Epithelial cell of proximal tubule (primary cell): ENCODE data around the gene CNPY2. TPM values are rescaled to one million over a fixed set of nuclear protein-coding genes. Genes with fewer than 3 reads are reported as not detected.

Experiments
- DNase-seq: peaks from one replicate; pipeline ENCODE4 v3.0.0-alpha.2; 2011; ENCODE audit warnings: low read depth
- H3K4me3 ChIP-seq: 2 replicates; pipeline ENCODE4 v1.5.1; 2011; ENCODE audit warnings: low read depth, mild to moderate bottlenecking, low read length
- total RNA-seq: library from RNA; depleted of rRNA; stranded (reverse); fragments of >200 nt; gene quantifications from 2 replicates; pipeline ENCODE4 v1.2.3, GENCODE V29; 2015
- TF ChIP-seq, protein P1 (sequence below): conservative IDR thresholded peaks from 2 replicates; pipeline ENCODE4 v1.5.1; 2012; ENCODE audit warnings: low read depth, mild to moderate bottlenecking, low read length

The CNPY2 gene
- total RNA-seq, 1 donor from 2014 or later: 141 TPM

DNA sequence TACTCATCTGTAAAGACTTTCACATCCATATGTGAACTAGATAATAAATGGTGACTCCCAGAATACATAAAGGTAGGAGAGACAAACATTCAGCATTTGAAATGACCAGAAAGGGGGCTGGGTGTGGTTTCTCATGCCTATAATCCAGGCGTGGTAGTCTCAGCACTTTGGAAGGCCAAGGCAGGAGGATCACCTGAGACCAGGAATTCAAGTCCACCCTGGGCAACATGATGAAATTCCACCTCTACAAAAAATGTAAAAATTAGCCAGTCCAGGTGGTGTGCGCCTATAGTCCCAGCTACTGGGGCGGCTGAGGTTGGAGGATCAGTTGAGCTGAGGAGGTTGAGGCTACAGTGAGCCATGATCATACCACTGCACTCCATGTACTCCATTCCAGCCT is 11.5 kb downstream of the CNPY2 start:
- TF ChIP-seq, protein P1, sequence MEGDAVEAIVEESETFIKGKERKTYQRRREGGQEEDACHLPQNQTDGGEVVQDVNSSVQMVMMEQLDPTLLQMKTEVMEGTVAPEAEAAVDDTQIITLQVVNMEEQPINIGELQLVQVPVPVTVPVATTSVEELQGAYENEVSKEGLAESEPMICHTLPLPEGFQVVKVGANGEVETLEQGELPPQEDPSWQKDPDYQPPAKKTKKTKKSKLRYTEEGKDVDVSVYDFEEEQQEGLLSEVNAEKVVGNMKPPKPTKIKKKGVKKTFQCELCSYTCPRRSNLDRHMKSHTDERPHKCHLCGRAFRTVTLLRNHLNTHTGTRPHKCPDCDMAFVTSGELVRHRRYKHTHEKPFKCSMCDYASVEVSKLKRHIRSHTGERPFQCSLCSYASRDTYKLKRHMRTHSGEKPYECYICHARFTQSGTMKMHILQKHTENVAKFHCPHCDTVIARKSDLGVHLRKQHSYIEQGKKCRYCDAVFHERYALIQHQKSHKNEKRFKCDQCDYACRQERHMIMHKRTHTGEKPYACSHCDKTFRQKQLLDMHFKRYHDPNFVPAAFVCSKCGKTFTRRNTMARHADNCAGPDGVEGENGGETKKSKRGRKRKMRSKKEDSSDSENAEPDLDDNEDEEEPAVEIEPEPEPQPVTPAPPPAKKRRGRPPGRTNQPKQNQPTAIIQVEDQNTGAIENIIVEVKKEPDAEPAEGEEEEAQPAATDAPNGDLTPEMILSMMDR: no peak

DNA sequence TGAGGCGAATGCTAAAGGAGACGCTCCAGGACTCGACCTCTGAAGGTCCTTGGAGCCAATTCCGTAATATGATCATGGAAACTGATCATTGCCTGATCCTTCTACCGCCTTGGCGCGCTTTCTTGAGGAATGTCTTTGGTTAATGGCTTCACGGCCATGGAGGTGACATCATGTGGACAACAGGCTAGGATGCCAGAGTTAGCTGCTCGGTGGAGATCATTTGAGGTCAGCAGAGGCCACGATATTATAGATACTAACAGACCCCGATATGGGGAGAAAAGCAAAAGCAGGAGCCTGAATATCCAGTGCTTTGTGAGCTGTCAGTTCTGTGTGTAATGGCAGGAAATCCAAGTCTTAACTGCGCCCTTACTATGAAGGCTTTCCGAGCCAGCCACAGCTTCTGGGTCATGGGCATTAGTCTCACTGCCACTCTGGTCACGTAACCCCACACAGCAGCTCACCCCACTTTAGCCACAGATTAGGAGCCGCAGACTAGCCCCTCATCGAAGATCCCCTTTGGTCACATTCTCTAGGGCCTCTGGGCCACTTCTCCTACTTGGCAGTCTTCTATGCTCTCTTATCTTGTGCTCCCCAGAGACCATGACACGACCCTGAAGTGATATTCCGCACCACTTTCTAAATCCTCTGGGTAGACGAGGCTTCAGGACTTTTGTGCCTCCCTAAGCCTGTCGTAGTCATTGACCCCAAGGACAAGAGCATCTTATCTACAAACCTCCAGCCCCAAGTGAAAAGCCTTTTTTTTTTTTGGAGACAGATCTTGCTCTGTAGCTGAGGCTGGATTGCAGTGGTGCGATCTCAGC is 14.9 kb downstream of the CNPY2 start:
- TF ChIP-seq, protein P1: no peak
- H3K4me3 ChIP-seq: peak overlapping the region; percentile 69
- no peak for DNase-seq

More for the DNA sequence above, 11.5 kb downstream of the CNPY2 start:
- H3K4me3 ChIP-seq: no peak overlapping the region
- no peak for DNase-seq

DNA sequence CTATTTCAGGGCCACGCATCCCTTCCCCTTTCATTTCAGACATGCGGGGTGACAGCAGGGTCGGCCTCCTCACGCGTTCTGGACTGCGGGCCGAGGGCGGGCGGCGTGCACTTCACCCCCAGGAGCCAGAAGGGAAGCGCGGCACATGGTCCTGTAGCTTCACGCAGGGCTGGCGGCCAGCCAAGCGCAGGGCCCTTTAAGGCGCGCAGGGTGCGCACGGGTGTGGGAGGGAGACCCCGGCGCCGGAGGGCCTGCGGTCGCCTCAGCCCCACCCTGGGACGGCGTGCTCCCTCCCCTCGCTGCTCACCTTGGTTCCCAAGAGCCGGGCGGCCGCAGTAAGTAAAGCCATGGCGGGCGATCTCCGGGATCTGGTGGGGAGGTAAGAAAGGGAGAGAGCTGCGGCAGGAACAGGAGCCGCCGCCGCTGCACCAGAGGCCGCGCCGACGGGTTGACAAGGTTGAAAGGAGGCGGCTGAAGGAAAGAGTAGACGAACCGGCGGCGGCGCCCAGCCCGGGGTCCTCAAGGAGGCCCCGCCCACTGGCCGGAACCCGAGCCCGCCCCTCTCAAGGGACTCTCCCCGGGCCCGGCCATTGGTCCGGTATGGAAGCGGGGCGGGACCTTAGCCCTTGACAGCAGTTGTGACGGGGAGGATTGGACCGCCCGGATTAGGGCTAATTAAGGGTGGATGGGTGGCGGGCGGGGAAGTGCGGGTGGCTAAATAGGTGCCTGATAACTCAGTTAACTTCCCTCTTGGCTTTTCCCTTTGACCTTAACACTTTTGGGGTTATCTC is 15.7 kb downstream of the CNPY2 start, which contains the start of gene CS:
Gene CS, minus strand, starts transcription at position 478 of the 791 bp plus-strand sequence. Its CDS starts 129 bp downstream, at position 349.
- H3K4me3 ChIP-seq: peak within 1 kb of the TSS; percentile 69
- DNase-seq: peak; percentile 62
- TF ChIP-seq, protein P1: no peak

DNA sequence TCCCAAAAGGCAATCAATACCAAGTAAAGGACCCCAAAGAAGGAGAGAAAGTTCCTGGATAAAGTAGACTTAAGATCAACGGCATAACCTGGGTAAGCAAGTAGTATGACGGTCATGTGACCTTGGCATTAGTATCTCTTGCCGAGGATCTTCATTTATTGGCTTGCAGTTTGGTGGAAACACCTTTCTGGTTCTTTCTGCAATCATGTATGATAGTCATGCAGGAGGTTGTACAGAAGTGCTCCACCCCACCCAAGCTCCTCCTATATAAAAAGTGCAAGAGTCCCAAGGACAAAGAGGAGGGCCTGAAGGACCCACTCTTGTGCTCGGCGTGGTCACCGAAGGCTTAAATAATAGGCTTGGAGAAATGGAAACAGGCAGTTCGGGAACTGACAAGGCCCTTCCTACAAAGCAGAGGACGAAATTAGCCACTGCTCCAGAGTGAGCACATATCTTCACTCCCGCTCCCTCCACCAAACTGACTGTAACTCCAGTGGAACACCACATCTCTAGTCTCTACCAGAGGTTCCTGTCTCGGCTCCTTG is 16.4 kb downstream of the CNPY2 start:
- peak overlapping the region; percentile 69 for H3K4me3 ChIP-seq
- no peak for DNase-seq
- TF ChIP-seq, protein P1: no peak

DNA sequence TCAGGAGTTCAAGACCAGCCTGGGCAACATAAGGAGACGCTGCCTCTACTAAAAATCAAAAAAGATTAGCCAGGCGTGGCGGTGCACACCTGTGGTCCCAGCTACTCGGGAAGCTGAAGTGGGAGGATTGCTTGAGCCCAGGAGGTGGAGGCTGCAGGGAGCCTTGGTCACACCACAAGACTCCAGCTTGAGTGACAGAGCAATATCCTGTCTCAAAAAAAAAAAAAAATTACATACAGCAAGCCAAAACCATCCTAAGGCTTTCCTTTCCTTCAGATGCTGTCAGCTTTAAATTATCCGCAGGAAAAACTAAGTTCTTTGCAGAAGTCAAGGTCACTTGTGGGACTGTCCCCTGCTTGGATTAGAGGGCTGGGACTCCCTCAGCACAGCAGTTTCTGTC is 17.0 kb downstream of the CNPY2 start:
- DNase-seq: no peak
- H3K4me3 ChIP-seq: peak overlapping the region; percentile 69
- TF ChIP-seq, protein P1: no peak

DNA sequence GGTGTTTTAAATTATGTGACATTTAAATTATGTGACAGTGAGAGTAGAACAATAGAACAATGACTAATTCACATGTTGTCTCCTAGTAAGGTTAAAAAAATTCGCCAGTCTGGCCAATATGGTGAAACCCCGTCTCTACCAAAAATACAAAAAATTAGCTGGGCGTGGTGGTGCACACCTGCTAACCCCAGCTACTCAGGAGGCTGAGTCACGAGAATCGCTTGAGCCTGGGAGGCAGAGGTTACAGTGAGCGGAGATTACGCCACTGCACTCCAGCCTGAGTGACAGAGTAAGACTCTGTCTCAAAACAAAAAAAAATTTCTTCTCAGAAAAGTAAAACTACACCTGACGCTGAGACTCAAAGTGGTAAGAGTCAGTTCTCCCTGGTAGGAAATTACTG is 18.4 kb downstream of the CNPY2 start:
- TF ChIP-seq, protein P1: no peak
- no peak for DNase-seq
- H3K4me3 ChIP-seq: no peak overlapping the region
